Measurements from ENCODE around the gene TADA3. TPM values are rescaled to one million over a fixed set of nuclear protein-coding genes. Genes with fewer than 3 reads are reported as not detected.

The TADA3 gene
- total and polyA plus RNA-seq, 9 of the 15 experiments (the other 6 are each of a cell fraction or from before 2014, with no cell fraction given) = 4.1 to 110 (median 74.8) TPM

DNA sequence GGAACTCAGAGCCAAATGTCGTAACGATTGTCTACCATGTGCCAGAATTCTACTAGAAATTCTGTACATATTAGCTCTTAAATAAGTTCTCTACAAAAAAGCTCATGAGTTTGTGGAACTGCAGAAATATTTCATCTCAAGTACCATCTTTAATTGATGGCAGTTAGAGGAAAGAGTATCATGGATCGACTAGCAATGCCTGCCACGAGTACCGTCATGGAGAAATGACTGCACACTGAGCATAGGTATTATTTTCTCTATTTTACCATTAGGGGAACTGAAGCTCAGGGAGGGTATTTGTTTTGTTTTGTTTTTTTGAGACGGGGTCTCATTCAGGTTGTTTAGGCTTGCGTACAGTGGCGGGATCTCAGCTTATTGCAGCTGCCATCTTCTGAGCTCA lies 48.7 kb upstream of the TADA3 start (continued):
- TF ChIP-seq, protein P1, sequence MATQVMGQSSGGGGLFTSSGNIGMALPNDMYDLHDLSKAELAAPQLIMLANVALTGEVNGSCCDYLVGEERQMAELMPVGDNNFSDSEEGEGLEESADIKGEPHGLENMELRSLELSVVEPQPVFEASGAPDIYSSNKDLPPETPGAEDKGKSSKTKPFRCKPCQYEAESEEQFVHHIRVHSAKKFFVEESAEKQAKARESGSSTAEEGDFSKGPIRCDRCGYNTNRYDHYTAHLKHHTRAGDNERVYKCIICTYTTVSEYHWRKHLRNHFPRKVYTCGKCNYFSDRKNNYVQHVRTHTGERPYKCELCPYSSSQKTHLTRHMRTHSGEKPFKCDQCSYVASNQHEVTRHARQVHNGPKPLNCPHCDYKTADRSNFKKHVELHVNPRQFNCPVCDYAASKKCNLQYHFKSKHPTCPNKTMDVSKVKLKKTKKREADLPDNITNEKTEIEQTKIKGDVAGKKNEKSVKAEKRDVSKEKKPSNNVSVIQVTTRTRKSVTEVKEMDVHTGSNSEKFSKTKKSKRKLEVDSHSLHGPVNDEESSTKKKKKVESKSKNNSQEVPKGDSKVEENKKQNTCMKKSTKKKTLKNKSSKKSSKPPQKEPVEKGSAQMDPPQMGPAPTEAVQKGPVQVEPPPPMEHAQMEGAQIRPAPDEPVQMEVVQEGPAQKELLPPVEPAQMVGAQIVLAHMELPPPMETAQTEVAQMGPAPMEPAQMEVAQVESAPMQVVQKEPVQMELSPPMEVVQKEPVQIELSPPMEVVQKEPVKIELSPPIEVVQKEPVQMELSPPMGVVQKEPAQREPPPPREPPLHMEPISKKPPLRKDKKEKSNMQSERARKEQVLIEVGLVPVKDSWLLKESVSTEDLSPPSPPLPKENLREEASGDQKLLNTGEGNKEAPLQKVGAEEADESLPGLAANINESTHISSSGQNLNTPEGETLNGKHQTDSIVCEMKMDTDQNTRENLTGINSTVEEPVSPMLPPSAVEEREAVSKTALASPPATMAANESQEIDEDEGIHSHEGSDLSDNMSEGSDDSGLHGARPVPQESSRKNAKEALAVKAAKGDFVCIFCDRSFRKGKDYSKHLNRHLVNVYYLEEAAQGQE (IDR thresholded peaks at IDR 0.05; ENCODE audit: borderline replicate concordance) = peak; percentile 19; the same call in 1 of the 2 replicates
- TF ChIP-seq, protein P1 (CRISPR knock-in tag; IDR thresholded peaks at IDR 0.05; ENCODE audit: low read depth) = no peak
- TF ChIP-seq, protein P2, sequence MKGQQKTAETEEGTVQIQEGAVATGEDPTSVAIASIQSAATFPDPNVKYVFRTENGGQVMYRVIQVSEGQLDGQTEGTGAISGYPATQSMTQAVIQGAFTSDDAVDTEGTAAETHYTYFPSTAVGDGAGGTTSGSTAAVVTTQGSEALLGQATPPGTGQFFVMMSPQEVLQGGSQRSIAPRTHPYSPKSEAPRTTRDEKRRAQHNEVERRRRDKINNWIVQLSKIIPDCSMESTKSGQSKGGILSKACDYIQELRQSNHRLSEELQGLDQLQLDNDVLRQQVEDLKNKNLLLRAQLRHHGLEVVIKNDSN (CRISPR knock-in tag; IDR thresholded peaks at IDR 0.05) = no peak
- TF ChIP-seq, protein P3, sequence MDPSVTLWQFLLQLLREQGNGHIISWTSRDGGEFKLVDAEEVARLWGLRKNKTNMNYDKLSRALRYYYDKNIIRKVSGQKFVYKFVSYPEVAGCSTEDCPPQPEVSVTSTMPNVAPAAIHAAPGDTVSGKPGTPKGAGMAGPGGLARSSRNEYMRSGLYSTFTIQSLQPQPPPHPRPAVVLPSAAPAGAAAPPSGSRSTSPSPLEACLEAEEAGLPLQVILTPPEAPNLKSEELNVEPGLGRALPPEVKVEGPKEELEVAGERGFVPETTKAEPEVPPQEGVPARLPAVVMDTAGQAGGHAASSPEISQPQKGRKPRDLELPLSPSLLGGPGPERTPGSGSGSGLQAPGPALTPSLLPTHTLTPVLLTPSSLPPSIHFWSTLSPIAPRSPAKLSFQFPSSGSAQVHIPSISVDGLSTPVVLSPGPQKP (CRISPR knock-in tag; IDR thresholded peaks at IDR 0.05) = no peak
- TF ChIP-seq SETDB1 (IDR thresholded peaks at IDR 0.05; ENCODE audit: low read length) (no peak), SIN3A (IDR thresholded peaks at IDR 0.05; ENCODE audit: borderline replicate concordance in 2 of 2, control insufficient read depth in 1 of 2, low read depth in 2 of 2, low read length in 2 of 2) (no peak), HDAC3 (IDR thresholded peaks at IDR 0.05; ENCODE audit: borderline replicate concordance, partially characterized antibody) (no peak), CREB3 (tag; conservative IDR thresholded peaks at IDR 0.05; ENCODE audit: low read depth) (no peak), POU5F1 (IDR thresholded peaks at IDR 0.05; ENCODE audit: borderline replicate concordance, low read depth, low read length, partially characterized antibody) (no peak), ATF3 (IDR thresholded peaks at IDR 0.05) (no peak), ATF3 (CRISPR knock-in tag; conservative IDR thresholded peaks at IDR 0.05) (no peak), PYGO2 (tag; IDR thresholded peaks at IDR 0.05) (no peak), NCOA6 (IDR thresholded peaks at IDR 0.05) (no peak)
- TF ChIP-seq, protein P4, sequence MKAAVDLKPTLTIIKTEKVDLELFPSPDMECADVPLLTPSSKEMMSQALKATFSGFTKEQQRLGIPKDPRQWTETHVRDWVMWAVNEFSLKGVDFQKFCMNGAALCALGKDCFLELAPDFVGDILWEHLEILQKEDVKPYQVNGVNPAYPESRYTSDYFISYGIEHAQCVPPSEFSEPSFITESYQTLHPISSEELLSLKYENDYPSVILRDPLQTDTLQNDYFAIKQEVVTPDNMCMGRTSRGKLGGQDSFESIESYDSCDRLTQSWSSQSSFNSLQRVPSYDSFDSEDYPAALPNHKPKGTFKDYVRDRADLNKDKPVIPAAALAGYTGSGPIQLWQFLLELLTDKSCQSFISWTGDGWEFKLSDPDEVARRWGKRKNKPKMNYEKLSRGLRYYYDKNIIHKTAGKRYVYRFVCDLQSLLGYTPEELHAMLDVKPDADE (conservative IDR thresholded peaks at IDR 0.05; ENCODE audit: control insufficient read depth, low read depth, low read length) = no peak

Measured in K562 (cell line).